Ovary (tissue), 9 donors: ENCODE measurements around the gene FAM124B. TPM values are rescaled to one million over a fixed set of nuclear protein-coding genes. Genes with fewer than 3 reads are reported as not detected.

Source experiments
- DNase-seq, 5 donors: peaks; one replicate each; pipeline ENCODE4 v3.0.0-alpha.2; 2019 to 2020
- H3K27ac ChIP-seq, 2 donors: fragments of 200-600 bp; one replicate each; pipeline versions ENCODE4 v1.5.1 to v1.8.0; 2019 to 2022
- H3K27me3 ChIP-seq: fragments of 200-600 bp; one replicate; pipeline ENCODE4 v1.8.0; 2022
- H3K36me3 ChIP-seq: fragments of 200-600 bp; sonication (generic); one replicate; pipeline ENCODE4 v1.5.1; 2019
- H3K4me1 ChIP-seq: one replicate; pipeline ENCODE4 v1.8.1; 2013; ENCODE audit warnings: mild to moderate bottlenecking, moderate library complexity; ENCODE audit not compliant: insufficient read depth
- H3K4me3 ChIP-seq: fragments of 200-600 bp; sonication (generic); one replicate; pipeline ENCODE4 v1.5.1; 2017
- H3K9me3 ChIP-seq, 2 donors: fragments of 200-600 bp in 1 of 2; sonication (generic) in 1 of 2; one replicate each; pipeline versions ENCODE4 v1.5.1 to v1.8.1; 2013 to 2019; ENCODE audit warnings: mild to moderate bottlenecking in 1 of 2, moderate library complexity in 1 of 2
- EP300 ChIP-seq: sonication (generic); formaldehyde crosslinking; IDR thresholded peaks from one replicate; pipeline ENCODE4 v1.6.1; 2017; ENCODE audit warnings: antibody characterized with exemption
- POLR2A ChIP-seq: fragments of 450-650 bp; IDR thresholded peaks from one replicate; pipeline ENCODE4 v1.6.1; 2017; ENCODE audit warnings: antibody characterized with exemption, mild to moderate bottlenecking, moderate library complexity
- WGBS, 3 donors: extraction: QIAGEN DNeasy Blood & Tissue Kit in 1 of 3; methylation state at CpG; one replicate each; pipeline versions ENCODE4 v1.1.5 to v1.1.7; 2013 to 2017; 5-methylcytosine and 5-hydroxymethylcytosine counted together
- intact Hi-C, 4 donors: fragments of 100-400 bp; cut with DNase I; formaldehyde crosslinking; loops; one replicate each; pipeline versions ENCODE4 v1.11.0 to v1.15.1; 2022 to 2023
- polyA plus RNA-seq, 2 donors: library from polyadenylated mRNA; stranded (reverse); fragments of 200-250 nt in 1 of 2; fragments of 350-450 nt in 1 of 2; fragmentation: Illumina TruSeq in 1 of 2; extraction: RNeasy Lipid Tissue Mini Kit (QIAGEN cat#74804) in 1 of 2; gene quantifications; one replicate each; pipeline ENCODE4 v1.2.3, GENCODE V29; 2013 to 2014
- total RNA-seq, 7 donors: library from RNA; depleted of rRNA in 2 of 7; stranded (reverse); fragments of >200 nt in 2 of 7; fragmentation: NEBNext Ultra II Directional in 3 of 7; extraction: Animal tissue kit (Norgen Biotek cat#: 25700) in 3 of 7; gene quantifications; one replicate each; pipeline versions ENCODE4 v1.1.0 to v1.2.4, GENCODE V29; 2016 to 2023
- TF ChIP-seq, protein P1 (sequence below), 3 donors: fragments of 450-650 bp in 2 of 3; fragments of 200-600 bp in 1 of 3; IDR thresholded peaks; one replicate each; pipeline versions ENCODE4 v1.5.1 to v1.8.0; 2016 to 2022; ENCODE audit warnings: antibody characterized with exemption in 3 of 3, mild to moderate bottlenecking in 1 of 3
- donor health status: DM: no; HTN: no; CAD: no; lungs with moderate emphysema.
- donor health status: DM: no; HTN: no; CAD: no.
- donor health status: Bipolar disorder and iron deficiency.
- donor health status: DM: yes; HTN: yes; CAD: no.
- donor health status: DM: no; HTN: no; CAD: no.
- donor health status: DM: yes; HTN: yes; CAD: no.

FAM124B gene
- total and polyA plus RNA-seq, 9 donors = 0.11 to 3.0 (median 1.1) TPM

DNA sequence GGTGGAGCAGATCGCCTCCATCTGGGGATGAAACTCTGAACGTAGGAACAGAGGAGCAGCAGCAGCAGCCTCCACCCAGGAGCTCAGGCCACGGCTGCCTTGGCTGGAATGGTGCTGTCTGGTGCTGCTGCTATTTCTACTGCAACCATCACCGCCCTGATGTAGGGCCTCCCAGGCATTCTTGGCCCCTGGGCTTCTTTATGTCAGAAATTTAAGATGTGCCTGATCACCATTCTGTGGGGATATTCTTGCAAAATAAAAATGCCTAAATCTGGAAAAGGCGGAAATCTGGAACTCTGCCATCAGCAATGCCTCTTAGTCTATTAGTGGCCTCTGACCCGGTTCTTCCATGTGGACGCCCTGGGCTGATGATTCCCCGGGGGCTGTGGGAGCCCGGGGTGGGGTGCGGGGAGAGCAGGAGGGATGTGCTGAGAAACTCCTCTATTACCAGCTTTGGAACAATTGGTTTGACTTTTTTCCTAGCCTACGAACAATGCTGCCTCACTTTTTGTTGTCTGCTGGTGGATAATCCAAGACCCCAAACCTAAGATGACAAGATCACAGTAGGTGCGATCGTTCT lies 47.2 kb downstream of the FAM124B start:
- DNase-seq = no peak
- Histone ChIP-seq H3K4me1 (no peaks in the 10 kb centered on the region), H3K27me3 (no peaks in the 10 kb centered on the region), H3K4me3 (no peak overlapping the region), H3K27ac (no peak overlapping the region), H3K36me3 (no peaks in the 10 kb centered on the region), H3K9me3 (no peaks in the 10 kb centered on the region)
- TF ChIP-seq POLR2A = no peak
- TF ChIP-seq, protein P1, sequence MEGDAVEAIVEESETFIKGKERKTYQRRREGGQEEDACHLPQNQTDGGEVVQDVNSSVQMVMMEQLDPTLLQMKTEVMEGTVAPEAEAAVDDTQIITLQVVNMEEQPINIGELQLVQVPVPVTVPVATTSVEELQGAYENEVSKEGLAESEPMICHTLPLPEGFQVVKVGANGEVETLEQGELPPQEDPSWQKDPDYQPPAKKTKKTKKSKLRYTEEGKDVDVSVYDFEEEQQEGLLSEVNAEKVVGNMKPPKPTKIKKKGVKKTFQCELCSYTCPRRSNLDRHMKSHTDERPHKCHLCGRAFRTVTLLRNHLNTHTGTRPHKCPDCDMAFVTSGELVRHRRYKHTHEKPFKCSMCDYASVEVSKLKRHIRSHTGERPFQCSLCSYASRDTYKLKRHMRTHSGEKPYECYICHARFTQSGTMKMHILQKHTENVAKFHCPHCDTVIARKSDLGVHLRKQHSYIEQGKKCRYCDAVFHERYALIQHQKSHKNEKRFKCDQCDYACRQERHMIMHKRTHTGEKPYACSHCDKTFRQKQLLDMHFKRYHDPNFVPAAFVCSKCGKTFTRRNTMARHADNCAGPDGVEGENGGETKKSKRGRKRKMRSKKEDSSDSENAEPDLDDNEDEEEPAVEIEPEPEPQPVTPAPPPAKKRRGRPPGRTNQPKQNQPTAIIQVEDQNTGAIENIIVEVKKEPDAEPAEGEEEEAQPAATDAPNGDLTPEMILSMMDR (IDR thresholded peaks at IDR 0.05) = no peak
- no peak for TF ChIP-seq EP300
- WGBS, 3 donors = 64 to 72% (median 70%) methylated on average over 13 of the region's 13 CpGs
- intact Hi-C loops = loop anchor here in 2 of 4 donors (5.0 to 10.0 kb wide), 3 partner anchors 293 to 420 kb away; no protein-coding TSS in a partner anchor

DNA sequence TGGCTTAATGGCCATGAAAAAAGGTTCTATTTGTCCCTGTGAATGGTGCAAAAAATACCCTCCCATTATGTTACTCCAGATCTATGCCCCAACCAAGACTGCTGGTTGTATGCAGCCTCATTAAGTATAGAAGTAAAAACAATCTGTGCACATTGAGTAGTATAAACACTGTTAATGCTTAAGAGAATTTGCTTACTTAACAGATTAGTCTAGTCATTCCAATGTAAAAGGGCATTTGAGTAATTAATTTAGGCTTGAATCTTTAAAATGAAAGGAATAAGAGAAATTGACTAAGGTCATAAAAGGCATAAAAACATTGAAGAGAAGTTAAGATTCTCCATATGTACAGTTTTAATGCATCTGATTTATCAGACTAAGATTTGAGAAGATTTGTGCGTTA lies 51.2 kb downstream of the FAM124B start:
- no peaks in the 10 kb centered on the region for H3K27me3 ChIP-seq
- no peak overlapping the region for H3K4me3 ChIP-seq
- H3K27ac ChIP-seq = no peak overlapping the region
- DNase-seq = no peak
- WGBS, 3 donors = 93 to 99% (median 97%) methylated on average over 1 of the region's 1 CpG
- no peaks in the 10 kb centered on the region for H3K4me1 ChIP-seq
- intact Hi-C loops = loop anchor here in 1 of 4 donors (10.0 kb wide), 1 partner anchor 424 kb away; no protein-coding TSS in a partner anchor
- H3K9me3 ChIP-seq = no peaks in the 10 kb centered on the region
- TF ChIP-seq EP300 (no peak), POLR2A (no peak)
- TF ChIP-seq, protein P1 (IDR thresholded peaks at IDR 0.05) = no peak
- H3K36me3 ChIP-seq = no peaks in the 10 kb centered on the region

DNA sequence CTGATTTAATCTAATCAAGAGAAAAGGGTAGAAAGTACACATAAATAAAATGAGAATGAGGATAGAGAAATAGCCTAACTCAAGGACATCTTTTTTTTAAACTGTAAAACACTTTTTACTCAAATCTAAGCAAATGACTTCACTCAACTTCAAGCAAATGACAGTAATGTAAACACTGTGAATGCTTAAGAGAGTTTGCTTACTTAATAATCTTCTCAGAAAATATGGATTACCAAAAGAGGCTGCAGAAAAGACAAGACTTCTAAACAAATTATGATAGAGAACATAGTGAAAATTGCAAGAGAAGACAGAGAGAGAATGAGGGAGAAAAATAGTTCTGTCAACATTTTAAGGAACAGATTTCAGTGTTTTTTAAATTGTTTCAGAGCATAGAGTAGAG lies 52.5 kb downstream of the FAM124B start:
- H3K36me3 ChIP-seq = no peaks in the 10 kb centered on the region
- no peaks in the 10 kb centered on the region for H3K27me3 ChIP-seq
- H3K4me1 ChIP-seq = no peaks in the 10 kb centered on the region
- TF ChIP-seq POLR2A (no peak), EP300 (no peak)
- TF ChIP-seq, protein P1 (IDR thresholded peaks at IDR 0.05) = no peak
- no peak for DNase-seq
- H3K4me3 ChIP-seq = no peak overlapping the region
- no peaks in the 10 kb centered on the region for H3K9me3 ChIP-seq
- intact Hi-C loops = no loop called here
- no peak overlapping the region for H3K27ac ChIP-seq

DNA sequence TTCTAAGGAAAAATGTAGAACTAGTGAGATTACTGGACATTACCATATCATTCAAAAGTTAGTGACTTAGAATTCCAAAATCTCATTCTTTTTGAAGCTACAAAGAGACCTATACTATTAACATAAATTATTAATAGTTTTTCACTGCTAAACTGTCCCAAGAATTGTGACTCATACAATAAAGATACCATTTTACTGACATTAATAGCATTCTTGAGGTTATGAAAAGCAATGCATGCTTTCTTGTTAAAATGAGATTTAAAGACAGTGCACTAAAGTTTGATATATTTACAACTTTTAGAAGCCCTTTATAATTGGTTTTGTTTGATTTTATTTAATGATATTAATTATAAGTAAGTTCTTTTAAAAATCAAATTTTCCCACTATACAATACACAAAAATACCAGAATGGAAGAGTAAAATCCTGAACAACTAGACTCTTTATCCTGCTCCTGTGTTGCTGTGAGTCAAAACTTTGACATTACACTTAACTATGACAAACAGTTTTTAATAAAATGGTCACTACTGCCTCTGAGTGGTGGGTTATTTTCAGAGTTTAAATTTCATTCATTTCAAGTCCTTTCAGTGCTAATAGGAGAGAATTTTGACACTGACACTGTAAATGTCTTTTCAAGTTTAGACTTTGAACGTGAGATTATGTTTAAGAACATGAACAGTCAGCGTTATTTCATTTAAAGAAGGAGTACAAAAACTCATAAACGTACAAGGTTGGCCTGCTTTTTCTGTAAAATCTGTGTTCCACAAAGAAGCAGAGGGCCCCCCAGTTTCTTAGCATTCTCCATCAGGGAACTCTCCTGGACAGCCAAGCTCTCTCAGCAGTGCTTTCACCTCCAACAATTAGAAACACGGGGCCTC lies 54.5 kb downstream of the FAM124B start:
- no peaks in the 10 kb centered on the region for H3K27me3 ChIP-seq
- 75 to 83% (median 82%) methylated on average over 4 of the region's 4 CpGs for WGBS, 3 donors
- no peak overlapping the region for H3K4me3 ChIP-seq
- no peak for DNase-seq
- H3K27ac ChIP-seq = no peak overlapping the region
- H3K36me3 ChIP-seq = no peaks in the 10 kb centered on the region
- H3K9me3 ChIP-seq = no peaks in the 10 kb centered on the region
- H3K4me1 ChIP-seq = no peaks in the 10 kb centered on the region
- intact Hi-C loops = no loop called here
- TF ChIP-seq EP300 (no peak), POLR2A (no peak)
- TF ChIP-seq, protein P1 (IDR thresholded peaks at IDR 0.05) = no peak
